DOHH2 (cell line): ENCODE measurements around the gene PSAP.

ENCODE experiments used
- H3F3A ChIP-seq: fragments of 200-600 bp; sonication (generic), shearing (Covaris generic); 2 replicates; pipeline ENCODE4 v1.6.0; 2016; ENCODE audit warnings: antibody characterized with exemption, mild to moderate bottlenecking; ENCODE audit not compliant: control insufficient read depth, insufficient read depth
- H3K27ac ChIP-seq: fragments of 200-600 bp; sonication (generic); 2 replicates; pipeline ENCODE4 v1.5.1; 2014; ENCODE audit warnings: low read depth, mild to moderate bottlenecking, low read length, moderate library complexity
- H3K27me3 ChIP-seq: fragments of 200-600 bp; sonication (generic); 2 replicates; pipeline ENCODE4 v1.6.1; 2014; ENCODE audit warnings: mild to moderate bottlenecking, low read length, mixed read lengths; ENCODE audit not compliant: control insufficient read depth
- H3K36me3 ChIP-seq: fragments of 200-600 bp; sonication (generic); 2 replicates; pipeline ENCODE4 v1.6.1; 2014; ENCODE audit warnings: mild to moderate bottlenecking, low read length, moderate library complexity, mixed read lengths; ENCODE audit not compliant: control insufficient read depth
- H3K4me1 ChIP-seq: fragments of 200-600 bp; sonication (generic); 2 replicates; pipeline ENCODE4 v1.6.1; 2014; ENCODE audit warnings: mild to moderate bottlenecking, low read length, mixed read lengths; ENCODE audit not compliant: control insufficient read depth
- H3K4me2 ChIP-seq: fragments of 200-600 bp; sonication (generic); 2 replicates; pipeline ENCODE4 v1.6.0; 2014; ENCODE audit warnings: mild to moderate bottlenecking, low read length, moderate library complexity
- H3K4me3 ChIP-seq: fragments of 200-600 bp; sonication (generic); 2 replicates; pipeline ENCODE4 v1.5.1; 2014; ENCODE audit warnings: mild to moderate bottlenecking, low read length, mixed read lengths
- H3K79me2 ChIP-seq: fragments of 200-600 bp; sonication (generic); 2 replicates; pipeline ENCODE4 v1.6.1; 2014; ENCODE audit warnings: mild to moderate bottlenecking, low read length, mixed read lengths; ENCODE audit not compliant: control insufficient read depth
- H3K9me2 ChIP-seq: fragments of 200-600 bp; sonication (generic); replicated peaks from 2 replicates; pipeline ENCODE4 v1.6.1; 2014; ENCODE audit warnings: mild to moderate bottlenecking, low read length, mixed read lengths; ENCODE audit not compliant: control insufficient read depth
- H3K9me3 ChIP-seq: fragments of 200-600 bp; sonication (generic); 2 replicates; pipeline ENCODE4 v1.6.1; 2014; ENCODE audit warnings: antibody characterized with exemption, low read length, mixed read lengths; ENCODE audit not compliant: control insufficient read depth, insufficient read depth
- H4K20me1 ChIP-seq: fragments of 200-600 bp; sonication (generic); 2 replicates; pipeline ENCODE4 v1.6.0; 2014; ENCODE audit warnings: low read depth, mild to moderate bottlenecking, antibody characterized with exemption, low read length, moderate library complexity; ENCODE audit not compliant: control insufficient read depth, insufficient read depth
- EZH2phosphoT487 ChIP-seq: fragments of 200-600 bp; sonication (generic); IDR thresholded peaks from 2 replicates; pipeline ENCODE4 v1.6.1; 2017; ENCODE audit warnings: borderline replicate concordance, mild to moderate bottlenecking, antibody characterized with exemption, low read length, moderate library complexity, mixed read lengths
- TF ChIP-seq, protein P1 (sequence below): fragments of 200-600 bp; sonication (generic); IDR thresholded peaks from one replicate; pipeline ENCODE4 v1.5.1; 2014; ENCODE audit warnings: antibody characterized with exemption, mild to moderate bottlenecking, low read depth, low read length; ENCODE audit not compliant: poor library complexity, severe bottlenecking

The PSAP gene

DNA sequence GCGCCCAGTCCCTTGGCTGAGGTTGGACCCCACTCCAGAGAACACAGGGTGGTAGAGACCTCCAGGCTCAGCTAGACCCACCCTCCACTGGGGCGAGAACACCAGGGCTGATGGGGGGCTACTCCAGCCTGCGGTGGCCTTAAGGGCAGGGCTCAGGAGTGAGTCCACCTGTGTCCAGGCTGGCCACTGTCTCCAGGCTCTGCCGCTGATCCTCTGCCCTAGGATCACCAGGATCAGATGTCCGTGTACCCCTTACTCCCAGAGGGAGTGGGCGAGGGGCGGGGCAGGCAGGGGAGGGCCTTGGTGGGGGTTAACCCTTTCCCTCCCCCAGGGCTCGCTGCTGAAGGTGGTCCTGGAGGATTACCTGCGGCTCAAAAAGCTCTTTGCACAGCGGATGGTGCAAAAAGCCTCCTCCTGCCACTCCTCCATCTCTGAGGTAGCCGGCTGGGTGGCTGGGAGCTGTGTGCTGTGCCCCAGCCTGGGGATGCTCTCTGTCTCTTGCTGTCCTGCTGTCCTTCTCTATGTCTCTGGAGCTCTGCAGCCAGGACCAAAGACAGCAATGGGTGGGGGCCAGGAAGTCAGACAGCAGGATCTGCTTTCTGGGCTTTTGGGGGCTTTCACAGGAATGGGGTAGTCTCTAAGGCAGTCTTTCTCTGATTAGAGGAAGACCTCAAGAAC is 38.0 kb downstream of the PSAP start:
- Histone ChIP-seq H3K27ac (no peak overlapping the region), H3K4me1 (peaks cover 3% of the 10 kb centered on the region; the same call in 1 of the 2 replicates), H3K4me2 (no peak overlapping the region), H3K9me3 (no peaks in the 10 kb centered on the region), H3K79me2 (no peaks in the 10 kb centered on the region), H3K27me3 (no peaks in the 10 kb centered on the region), H3K4me3 (no peak overlapping the region), H3K9me2 (no peaks in the 10 kb centered on the region), H3K36me3 (no peaks in the 10 kb centered on the region), H3F3A (no peaks in the 10 kb centered on the region), H4K20me1 (no peaks in the 10 kb centered on the region)
- TF ChIP-seq, protein P1, sequence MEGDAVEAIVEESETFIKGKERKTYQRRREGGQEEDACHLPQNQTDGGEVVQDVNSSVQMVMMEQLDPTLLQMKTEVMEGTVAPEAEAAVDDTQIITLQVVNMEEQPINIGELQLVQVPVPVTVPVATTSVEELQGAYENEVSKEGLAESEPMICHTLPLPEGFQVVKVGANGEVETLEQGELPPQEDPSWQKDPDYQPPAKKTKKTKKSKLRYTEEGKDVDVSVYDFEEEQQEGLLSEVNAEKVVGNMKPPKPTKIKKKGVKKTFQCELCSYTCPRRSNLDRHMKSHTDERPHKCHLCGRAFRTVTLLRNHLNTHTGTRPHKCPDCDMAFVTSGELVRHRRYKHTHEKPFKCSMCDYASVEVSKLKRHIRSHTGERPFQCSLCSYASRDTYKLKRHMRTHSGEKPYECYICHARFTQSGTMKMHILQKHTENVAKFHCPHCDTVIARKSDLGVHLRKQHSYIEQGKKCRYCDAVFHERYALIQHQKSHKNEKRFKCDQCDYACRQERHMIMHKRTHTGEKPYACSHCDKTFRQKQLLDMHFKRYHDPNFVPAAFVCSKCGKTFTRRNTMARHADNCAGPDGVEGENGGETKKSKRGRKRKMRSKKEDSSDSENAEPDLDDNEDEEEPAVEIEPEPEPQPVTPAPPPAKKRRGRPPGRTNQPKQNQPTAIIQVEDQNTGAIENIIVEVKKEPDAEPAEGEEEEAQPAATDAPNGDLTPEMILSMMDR = no peak
- TF ChIP-seq EZH2phosphoT487 = no peak

DNA sequence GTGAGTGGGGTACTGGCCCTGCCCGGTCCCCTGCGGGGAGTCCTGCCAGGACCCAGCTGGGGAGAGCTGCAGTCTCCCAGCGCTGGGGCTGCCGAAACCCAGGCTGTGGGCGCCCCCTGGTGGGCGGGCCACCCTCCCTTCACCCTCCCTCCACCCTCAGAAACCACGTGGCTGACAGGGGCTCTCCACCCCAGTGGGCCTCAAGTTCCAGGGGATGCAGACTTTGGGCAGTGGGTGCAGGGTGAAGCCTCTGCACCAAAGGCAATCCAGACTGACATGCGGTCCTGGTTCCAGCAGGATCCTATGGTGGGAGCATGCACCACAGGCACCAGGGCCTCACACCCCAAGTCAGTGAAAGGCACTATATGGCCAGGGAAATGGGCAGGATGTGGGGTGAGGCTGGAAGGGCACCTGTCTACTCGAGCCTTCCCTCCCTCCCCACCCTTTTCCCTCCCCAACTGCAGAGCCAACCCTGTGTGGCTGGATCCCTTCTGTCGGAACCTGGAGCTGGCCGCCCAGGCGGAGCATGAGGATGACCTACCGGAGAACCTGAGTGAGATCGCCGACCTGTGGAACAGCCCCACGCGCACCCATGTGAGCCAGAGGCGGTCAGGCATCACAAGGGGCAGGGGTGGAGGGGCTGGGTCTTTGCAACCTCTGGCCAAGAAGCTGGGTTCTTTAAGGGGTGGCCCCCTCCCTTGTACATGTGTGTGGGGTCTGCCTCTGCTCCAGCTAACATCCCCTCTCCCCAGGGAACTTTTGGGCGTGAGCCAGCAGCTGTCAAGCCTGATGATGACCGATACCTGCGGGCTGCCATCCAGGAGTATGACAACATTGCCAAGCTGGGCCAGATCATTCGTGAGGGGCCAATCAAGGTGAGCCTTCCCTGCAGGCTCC is 38.8 kb downstream of the PSAP start:
- Histone ChIP-seq H3K79me2 (no peaks in the 10 kb centered on the region), H3K4me3 (no peak overlapping the region), H3K27me3 (no peaks in the 10 kb centered on the region), H3K4me2 (no peak overlapping the region), H3K36me3 (no peaks in the 10 kb centered on the region), H3K9me2 (no peaks in the 10 kb centered on the region), H3K4me1 (peaks cover 3% of the 10 kb centered on the region; the same call in 1 of the 2 replicates), H4K20me1 (no peaks in the 10 kb centered on the region), H3K9me3 (no peaks in the 10 kb centered on the region), H3K27ac (no peak overlapping the region), H3F3A (no peaks in the 10 kb centered on the region)
- TF ChIP-seq, protein P1 = peak; percentile 98
- TF ChIP-seq EZH2phosphoT487 = no peak

- no peaks in the 10 kb centered on the region for H3K79me2 ChIP-seq
- H3F3A ChIP-seq = no peaks in the 10 kb centered on the region
- no peak overlapping the region for H3K4me2 ChIP-seq
- no peaks in the 10 kb centered on the region for H3K36me3 ChIP-seq
- no peaks in the 10 kb centered on the region for H3K9me3 ChIP-seq
- no peak overlapping the region for H3K27ac ChIP-seq
- no peaks in the 10 kb centered on the region for H3K27me3 ChIP-seq
- H3K4me3 ChIP-seq = no peak overlapping the region
- peaks cover 3% of the 10 kb centered on the region; the same call in 1 of the 2 replicates for H3K4me1 ChIP-seq
- no peaks in the 10 kb centered on the region for H3K9me2 ChIP-seq
- TF ChIP-seq EZH2phosphoT487 = no peak
- TF ChIP-seq, protein P1 = no peak
- H4K20me1 ChIP-seq = no peaks in the 10 kb centered on the region
Measured at GRCh38 chr10:71811351-71811750, 39.7 kb downstream of the PSAP start.
